Pancreas (tissue), 10 donors: Measurements from ENCODE around the gene SLIT3. TPM values are rescaled to one million over a fixed set of nuclear protein-coding genes. Genes with fewer than 3 reads are reported as not detected.

Experiments
- ATAC-seq, 4 donors: fragments of 200-7000 bp; cut with Tn5 transposase; one replicate each; pipeline versions ENCODE4 v1.8.0 to v1.9.1; 2020; ENCODE audit warnings: mild to moderate bottlenecking in 4 of 4, moderate library complexity in 4 of 4
- DNase-seq, 6 donors: peaks; one replicate each; pipeline ENCODE4 v3.0.0-alpha.2; 2020
- FAIRE-seq: peaks from 2 replicates; lab custom pipeline; 2012; peaks lifted over from hg19 to GRCh38; lab: Jason Lieb, UNC
- H3K27ac ChIP-seq, 4 donors: fragments of 200-600 bp; sonication (generic); 1 replicate in 3 of 4; 2 replicates in 1 of 4; pipeline versions ENCODE4 v1.5.0 to v1.8.0; 2020
- H3K27me3 ChIP-seq, 4 donors: fragments of 200-600 bp; one replicate each; pipeline ENCODE4 v1.8.0; 2021
- H3K36me3 ChIP-seq, 3 donors: fragments of 200-600 bp; sonication (generic) in 1 of 3; one replicate each; pipeline versions ENCODE4 v1.5.0 to v1.8.0; 2020 to 2021
- H3K4me1 ChIP-seq, 3 donors: fragments of 200-600 bp; one replicate each; pipeline ENCODE4 v1.8.0; 2021
- H3K4me3 ChIP-seq, 4 donors: fragments of 200-600 bp; sonication (generic) in 2 of 4; one replicate each; pipeline versions ENCODE4 v1.5.0 to v1.8.0; 2020 to 2021
- H3K9me3 ChIP-seq, 4 donors: fragments of 200-600 bp; one replicate each; pipeline ENCODE4 v1.8.0; 2021
- CTCF ChIP-seq, 4 donors: fragments of 200-600 bp; sonication (generic) in 3 of 4; IDR thresholded peaks; one replicate each; pipeline versions ENCODE4 v1.5.0 to v1.8.0; 2021; ENCODE audit warnings: antibody characterized with exemption in 4 of 4
- WGBS, 2 donors: extraction: QIAGEN DNeasy Blood & Tissue Kit; methylation state at CpG; one replicate each; pipeline ENCODE4 v1.1.7; 2013; 5-methylcytosine and 5-hydroxymethylcytosine counted together
- intact Hi-C, 3 donors: fragments of 100-400 bp; cut with DNase I; formaldehyde crosslinking; loops; one replicate each; pipeline versions ENCODE4 v1.11.1 to v1.14.2; 2022
- polyA plus RNA-seq, 2 donors: library from polyadenylated mRNA; stranded (reverse); fragments of 200-250 nt; gene quantifications; one replicate each; pipeline ENCODE4 v1.2.3, GENCODE V29; 2013
- total RNA-seq, 6 donors: library from RNA; stranded (reverse); fragmentation: NEBNext Ultra II Directional in 4 of 6; extraction: Animal tissue kit (Norgen Biotek cat#: 25700) in 4 of 6; gene quantifications; one replicate each; pipeline versions ENCODE4 v1.2.1 to v1.2.4, GENCODE V29; 2021 to 2023
- donor health status: healthy with polysubstance abuse.
- donor health status: DM: no; HTN: no; CAD: no; lungs with moderate emphysema.
- donor health status: DM: no; HTN: no; CAD: no.
- donor health status: control.
- donor health status: control.
- donor health status: Bipolar disorder and iron deficiency.
- donor health status: DM: yes; HTN: yes; CAD: no.
- donor health status: DM: no; HTN: no; CAD: no.
- donor health status: DM: no; HTN: no; CAD: no.
- donor health status: DM: yes; HTN: yes; CAD: no.

Gene SLIT3
- total and polyA plus RNA-seq, 8 donors, result 1.1 to 11.4 (median 2.1) TPM

DNA sequence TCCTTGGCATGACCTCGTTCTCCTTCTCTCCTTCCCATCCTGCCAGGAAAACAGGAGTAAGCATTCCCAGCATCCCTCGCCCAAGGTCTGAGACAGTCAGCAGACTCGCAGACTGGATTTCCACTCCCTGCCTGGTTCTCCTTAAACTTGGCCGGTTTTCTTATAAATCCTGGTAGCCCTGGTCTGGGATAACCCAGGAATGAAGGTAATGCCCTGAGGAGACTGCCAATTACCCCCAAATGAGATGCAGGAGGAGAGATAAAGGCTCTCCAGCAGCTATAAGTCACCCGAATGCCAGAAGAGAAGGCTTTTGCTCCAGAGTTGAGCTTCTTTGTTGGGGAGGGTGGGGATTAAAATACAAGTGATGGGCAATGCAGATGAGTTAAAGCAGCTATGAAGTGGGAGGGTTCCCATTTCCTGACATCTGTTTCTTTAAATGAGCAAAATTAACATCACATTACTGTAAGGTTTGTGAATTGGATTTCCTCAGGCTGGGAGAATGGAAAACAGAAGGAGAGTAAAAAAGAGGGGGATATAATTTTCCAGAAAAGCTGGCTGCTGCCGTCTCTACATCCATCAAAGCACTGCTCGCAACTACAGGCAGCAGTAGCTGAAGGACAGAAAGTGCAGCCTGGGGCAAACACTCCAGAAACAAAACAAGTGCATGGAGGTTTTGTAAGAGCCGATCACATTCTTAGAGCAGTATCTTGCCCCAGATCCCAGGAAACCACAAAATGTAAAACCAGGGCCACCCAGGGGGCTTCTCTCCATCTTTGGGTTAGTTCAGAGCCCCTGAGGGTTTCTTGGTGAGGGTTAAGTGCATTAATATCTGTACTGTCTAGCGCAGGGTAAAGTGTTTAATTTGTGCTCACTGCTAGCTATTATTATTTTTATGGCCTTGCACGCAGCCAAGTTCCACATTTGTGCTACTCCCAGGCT lies 544.2 kb downstream of the SLIT3 start:
- FAIRE-seq (no peak), ATAC-seq (no peak), DNase-seq (no peak)
- Histone ChIP-seq H3K4me1 (no peaks in the 10 kb centered on the region), H3K27ac (no peak overlapping the region), H3K4me3 (no peak overlapping the region), H3K27me3 (no peaks in the 10 kb centered on the region), H3K9me3 (no peaks in the 10 kb centered on the region), H3K36me3 (no peaks in the 10 kb centered on the region)
- intact Hi-C loops, result no loop called here
- WGBS, 2 donors, result 67 to 81% methylated on average over 10 of the region's 10 CpGs
- TF ChIP-seq CTCF (IDR thresholded peaks at IDR 0.05), result no peak

GRCh38 chr5:168755548-168756093 lies 545.3 kb downstream of the SLIT3 start:
- Histone ChIP-seq H3K9me3 (no peaks in the 10 kb centered on the region), H3K27ac (no peak overlapping the region), H3K4me1 (no peaks in the 10 kb centered on the region), H3K36me3 (no peaks in the 10 kb centered on the region), H3K4me3 (no peak overlapping the region), H3K27me3 (no peaks in the 10 kb centered on the region)
- DNase-seq, result no peak
- intact Hi-C loops, result no loop called here
- no peak for TF ChIP-seq CTCF (IDR thresholded peaks at IDR 0.05)
- ATAC-seq, result no peak
- no peak for FAIRE-seq
- WGBS, 2 donors, result 60 to 75% methylated on average over 7 of the region's 7 CpGs

DNA sequence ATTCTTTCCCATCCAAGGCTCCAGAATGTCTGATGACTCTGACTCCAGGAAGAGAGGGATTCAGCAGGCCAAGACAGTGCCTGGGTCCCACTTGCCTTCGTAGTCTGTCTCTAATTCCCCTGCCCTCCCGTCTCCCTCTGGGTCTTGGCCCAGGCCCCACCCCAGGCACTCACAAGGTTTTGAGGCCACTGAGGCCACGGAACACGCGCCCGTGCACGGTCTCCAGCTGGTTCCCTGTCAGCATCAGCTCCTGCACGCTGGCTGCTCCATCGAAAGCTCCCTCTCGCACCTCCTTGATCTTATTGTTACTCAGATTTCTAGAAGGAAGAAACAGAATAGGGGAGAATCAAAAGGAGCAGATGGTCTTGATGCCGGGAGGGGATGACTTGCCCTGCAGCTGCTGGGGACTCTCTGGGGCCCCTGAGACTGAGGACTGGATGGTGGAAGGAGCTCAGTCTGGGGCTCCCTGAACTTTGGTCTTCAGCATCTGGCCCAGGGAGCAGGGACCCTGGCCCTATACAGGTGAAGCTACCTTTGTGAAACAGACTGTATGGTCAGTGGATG lies 547.2 kb downstream of the SLIT3 start:
- Histone ChIP-seq H3K27me3 (no peaks in the 10 kb centered on the region), H3K36me3 (no peaks in the 10 kb centered on the region), H3K9me3 (no peaks in the 10 kb centered on the region), H3K27ac (no peak overlapping the region), H3K4me3 (no peak overlapping the region), H3K4me1 (no peaks in the 10 kb centered on the region)
- 70 to 87% methylated on average over 11 of the region's 11 CpGs for WGBS, 2 donors
- no peak for TF ChIP-seq CTCF (IDR thresholded peaks at IDR 0.05)
- FAIRE-seq, result no peak
- no peak for ATAC-seq
- DNase-seq, result no peak
- intact Hi-C loops, result no loop called here

DNA sequence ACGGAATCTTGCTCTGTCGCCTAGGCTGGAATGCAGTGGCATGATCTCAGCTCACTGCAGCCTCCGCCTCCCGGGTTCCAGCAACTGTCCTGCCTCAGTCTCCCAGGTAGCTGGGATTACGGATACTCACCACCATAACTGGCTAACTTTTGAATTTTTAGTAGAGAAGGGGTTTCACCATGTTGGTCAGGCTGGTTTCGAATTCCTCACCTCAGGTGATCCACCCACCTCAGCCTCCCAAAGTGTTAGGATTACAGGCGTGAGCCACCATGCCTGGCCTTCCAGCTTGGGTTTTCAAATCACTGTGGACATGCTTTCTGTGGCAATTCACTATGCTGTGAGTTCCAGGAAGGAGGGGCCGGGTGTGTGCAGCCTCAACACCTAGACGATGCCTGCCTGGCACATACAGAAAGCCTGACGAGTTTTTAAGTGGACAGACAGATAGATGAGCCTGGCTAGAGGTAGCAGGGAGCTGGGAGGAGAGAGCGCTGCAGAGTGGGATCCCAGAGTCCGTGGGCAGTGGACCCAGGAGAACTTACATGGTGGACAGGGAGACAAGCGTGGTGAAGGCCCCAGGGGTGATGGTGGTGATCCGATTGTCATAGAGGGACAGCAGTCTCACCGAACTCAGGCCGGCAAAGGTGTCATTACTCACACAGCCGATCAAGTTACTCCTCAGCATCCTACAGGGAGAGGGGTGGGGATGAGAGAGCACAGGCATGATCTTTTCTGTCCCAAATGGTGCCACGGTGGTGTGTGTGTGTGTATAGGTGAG lies 548.3 kb downstream of the SLIT3 start:
- FAIRE-seq, result no peak
- intact Hi-C loops, result no loop called here

More for the DNA sequence above, 548.3 kb downstream of the SLIT3 start:
- Histone ChIP-seq H3K4me1 (no peaks in the 10 kb centered on the region), H3K4me3 (no peak overlapping the region), H3K27ac (no peak overlapping the region), H3K36me3 (no peaks in the 10 kb centered on the region), H3K9me3 (no peaks in the 10 kb centered on the region), H3K27me3 (no peaks in the 10 kb centered on the region)
- DNase-seq (no peak), ATAC-seq (no peak)
- no peak for TF ChIP-seq CTCF (IDR thresholded peaks at IDR 0.05)
- 64 to 80% methylated on average over 17 to 18 of the region's 18 CpGs for WGBS, 2 donors
